Iris pigment epithelial cell (primary cell): ENCODE results near the gene PPCDC.
"Not testable (repeated sequence)": the region's sequence is repeated elsewhere in the genome, so short reads cannot be mapped to it uniquely, and the experiment has no call there.

Experiments
- DNase-seq: peaks from one replicate; pipeline ENCODE4 v3.0.0-alpha.2; 2011; ENCODE audit warnings: low read depth

PPCDC gene

DNA sequence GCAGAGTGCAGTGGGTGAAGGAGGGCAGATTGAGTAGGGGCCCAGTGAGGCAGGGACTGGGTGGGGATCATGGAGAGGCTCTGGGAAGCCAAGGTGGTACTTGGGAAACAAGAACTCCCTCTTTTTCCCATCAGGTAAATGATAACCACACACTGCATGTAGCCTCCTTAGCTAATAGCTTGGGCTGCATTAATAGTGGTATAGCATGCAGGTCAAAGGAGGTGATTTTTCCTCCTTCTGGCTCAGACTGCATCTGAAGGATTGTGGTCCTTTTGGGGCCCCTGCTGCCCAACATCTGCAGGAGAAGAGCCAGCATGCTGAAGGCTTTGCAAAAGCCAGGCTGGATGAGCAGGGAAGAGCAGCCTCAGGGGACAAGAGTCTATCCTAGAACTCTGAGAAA is 45.4 kb downstream of the PPCDC start:
- no peak for DNase-seq

DNA sequence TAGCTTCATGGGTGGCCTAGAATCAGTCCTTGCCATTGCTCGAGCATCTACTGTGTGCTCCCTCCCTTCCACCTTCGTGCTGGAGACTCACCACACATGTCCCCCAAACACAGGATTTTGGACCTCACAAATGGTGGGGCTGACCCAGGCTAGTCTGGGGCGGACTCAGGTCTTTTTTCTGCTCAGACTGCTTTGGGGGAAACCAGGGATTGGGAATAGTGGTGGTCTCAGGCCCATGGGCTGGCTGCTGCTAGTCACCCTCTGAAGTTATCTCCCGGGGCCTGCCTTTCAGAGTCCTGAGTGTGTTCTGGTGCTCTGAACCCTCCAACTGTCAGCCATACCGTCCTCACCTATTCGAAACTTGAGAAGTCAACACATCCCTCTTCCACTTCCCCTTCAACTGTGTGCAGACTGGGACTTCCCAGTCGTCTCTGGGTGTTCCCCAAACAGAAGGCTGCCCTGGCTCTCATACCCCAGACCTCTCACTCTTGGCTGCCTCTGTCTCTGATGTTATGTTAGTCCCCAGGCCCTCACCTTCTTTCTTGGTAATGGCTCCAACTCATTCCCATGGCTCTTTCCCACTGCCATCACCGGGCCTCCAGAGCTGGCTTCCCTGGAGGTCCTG is 46.0 kb downstream of the PPCDC start:
- DNase-seq, result no peak

DNA sequence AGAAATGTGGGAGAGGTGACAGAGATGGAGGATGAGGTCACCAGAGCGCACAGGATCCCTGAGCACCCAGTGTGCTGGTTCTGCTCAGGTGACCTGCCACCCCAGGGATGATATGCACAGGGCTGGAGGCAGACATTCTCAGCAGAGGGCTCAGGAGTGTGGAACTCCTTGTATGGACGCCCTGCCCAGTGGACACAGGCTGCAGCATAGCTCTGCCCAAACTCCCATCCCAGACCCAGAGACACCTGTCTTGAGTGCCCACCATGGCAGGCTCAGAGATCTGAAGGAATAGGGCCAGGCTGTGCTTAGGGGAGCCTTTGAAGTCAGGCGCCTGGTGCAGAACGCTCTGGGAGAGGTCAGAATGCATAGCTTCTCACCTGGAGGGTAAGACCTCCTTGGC is 47.3 kb downstream of the PPCDC start:
- no peak for DNase-seq

DNA sequence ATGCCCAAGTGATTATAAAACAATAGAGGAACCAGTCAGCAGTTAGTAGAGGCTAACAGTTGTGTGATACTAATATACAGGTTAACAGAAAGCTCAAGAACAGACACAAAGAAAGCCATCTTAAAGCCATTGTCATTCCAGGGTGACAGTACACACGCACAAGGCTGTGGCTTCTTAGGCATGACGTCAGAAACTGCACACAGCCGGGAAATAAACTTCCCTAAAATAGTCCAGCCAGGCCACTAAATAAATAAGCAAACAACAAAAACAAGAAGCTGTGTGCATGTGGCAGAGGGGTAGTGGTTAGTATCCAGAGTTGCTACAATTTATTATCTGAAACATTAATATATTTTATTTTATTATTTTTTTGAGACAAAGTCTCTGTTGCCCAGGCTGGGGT is 49.8 kb downstream of the PPCDC start:
- no peak for DNase-seq

DNA sequence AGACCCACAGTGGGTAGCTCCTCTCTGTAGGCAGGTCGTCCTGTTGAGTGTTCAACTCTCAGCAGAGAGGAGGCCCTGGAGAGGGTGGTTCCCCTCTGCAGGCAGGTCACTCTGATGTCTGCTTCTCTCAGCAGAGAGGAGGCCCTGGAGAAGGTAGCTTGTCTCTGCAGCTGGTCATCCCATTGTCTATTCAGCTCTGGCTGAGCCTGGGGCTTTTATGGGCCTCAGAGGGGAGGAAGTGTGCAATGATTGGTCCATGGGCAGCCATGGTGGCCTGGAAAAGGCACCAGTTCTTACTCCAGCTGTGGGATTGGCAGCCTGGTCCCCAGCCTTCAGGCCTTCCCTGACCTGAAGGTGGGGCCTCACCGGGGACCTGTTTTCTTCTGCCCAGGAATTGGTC is 52.9 kb downstream of the PPCDC start:
- no peak for DNase-seq

DNA sequence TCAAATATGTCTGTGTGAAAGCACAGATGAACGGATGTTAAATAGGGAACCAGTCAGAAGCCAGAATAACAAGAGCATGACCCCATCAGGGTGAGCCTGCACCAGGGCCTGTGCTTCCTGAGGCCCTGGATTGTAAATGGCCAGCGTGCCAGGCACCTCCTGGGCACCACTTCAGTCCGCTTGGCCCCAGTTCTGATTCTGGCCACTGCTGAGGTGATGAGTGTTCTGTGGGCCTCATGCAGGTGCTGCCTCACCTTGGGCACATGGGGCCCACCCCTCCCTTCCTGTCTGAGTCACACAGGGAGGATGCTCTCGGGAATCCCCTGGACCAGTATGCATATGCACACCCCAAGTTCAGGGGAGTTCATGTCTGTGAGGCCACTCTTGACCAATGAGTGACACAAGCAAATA is 54.2 kb downstream of the PPCDC start:
- not testable (repeated sequence) for DNase-seq

DNA sequence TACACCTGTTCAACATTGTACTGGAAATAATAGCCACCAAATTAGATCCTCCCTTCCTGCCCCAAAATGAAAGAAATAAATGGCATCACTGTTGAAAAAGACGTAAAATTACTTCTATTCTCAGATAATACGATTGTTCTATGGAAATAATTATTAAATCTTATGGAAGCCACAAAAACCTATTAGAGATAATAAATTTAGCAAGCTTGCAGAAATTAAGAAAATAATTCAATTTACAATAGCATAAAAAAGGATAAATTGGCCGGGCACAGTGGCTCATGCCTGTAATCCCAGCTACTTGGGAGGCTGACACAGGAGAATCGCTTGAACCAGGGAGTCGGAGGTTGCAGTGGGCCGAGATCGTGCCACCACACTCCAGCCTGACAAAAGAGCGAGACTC is 57.8 kb downstream of the PPCDC start:
- no peak for DNase-seq

DNA sequence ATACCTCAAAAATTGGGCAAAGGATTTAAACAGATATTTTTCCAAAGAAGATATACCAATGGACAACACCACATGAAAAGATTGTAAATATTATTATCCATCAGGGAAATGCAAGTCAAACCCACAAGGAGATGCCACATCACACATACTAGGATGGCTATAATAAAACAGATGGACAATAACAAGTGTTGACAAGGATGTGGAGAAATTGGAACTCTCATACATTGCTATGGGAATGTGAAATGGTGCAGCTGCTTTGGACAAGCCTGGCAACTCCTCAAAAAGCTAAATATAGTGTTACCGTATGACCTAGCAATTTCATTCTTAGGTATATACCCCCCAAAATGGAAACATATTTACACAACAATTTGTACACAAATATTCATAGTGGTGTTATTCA is 59.3 kb downstream of the PPCDC start:
- no peak for DNase-seq

DNA sequence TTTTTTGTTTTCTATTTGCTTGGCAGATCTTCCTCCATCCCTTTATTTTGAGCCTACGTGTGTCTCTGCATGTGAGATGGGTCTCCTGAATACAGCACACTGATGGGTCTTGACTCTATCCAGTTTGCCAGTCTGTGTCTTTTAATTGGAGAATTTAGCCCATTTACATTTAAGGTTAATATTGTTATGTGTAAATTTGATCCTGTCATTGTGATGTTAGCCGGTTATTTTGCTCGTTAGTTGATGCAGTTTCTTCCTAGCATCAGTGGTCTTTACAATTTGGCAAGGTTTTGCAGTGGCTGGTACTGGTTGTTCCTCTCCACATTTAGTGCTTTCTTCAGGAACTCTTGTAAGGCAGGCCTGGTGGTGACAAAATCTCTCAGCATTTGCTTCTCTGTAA is 62.3 kb downstream of the PPCDC start:
- DNase-seq, result not testable (repeated sequence)

DNA sequence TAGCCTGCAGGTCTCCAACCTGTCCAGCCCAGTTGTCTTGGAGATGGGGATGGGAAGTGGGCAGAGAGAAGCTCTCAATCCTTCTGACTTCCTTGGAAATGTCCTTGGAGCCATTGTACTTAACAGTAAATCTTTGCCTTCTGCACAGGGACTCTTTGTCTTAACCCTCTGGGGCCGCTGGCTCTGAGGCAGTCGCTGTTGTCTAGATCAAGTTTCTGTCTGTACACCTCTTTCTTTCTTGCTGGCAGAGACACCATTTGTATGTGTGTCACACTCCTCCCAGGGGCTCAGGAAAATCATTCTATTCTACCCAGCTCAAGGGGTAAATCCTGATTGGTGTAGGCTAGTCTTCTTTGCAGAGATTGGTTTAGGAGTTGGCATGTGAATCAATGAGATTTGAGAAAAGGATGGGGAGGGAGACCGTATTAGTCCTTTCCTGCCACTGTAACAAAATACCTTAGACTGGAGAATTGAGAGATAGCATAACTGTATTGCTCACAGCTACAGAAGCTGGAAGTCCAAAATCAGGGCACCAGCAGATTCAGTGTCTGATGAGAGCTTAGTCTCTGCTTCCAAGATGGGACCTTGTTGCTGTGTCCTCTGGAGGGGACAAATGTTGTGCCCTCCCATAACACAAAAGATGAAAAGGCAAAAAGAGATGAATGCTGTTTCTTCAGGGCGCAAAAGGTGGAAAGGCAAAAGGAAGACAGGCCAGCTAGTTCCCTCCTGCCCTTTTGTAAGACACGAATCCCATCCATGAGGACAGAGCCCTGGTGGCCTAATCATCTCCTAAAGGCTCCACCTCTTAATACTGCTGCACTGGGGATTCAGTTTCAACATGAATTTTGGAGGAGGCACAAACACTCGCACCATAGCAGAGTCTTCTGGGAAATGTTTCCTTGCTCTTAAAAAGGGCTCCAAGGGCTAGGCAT is 66.3 kb downstream of the PPCDC start:
- DNase-seq, result no peak

DNA sequence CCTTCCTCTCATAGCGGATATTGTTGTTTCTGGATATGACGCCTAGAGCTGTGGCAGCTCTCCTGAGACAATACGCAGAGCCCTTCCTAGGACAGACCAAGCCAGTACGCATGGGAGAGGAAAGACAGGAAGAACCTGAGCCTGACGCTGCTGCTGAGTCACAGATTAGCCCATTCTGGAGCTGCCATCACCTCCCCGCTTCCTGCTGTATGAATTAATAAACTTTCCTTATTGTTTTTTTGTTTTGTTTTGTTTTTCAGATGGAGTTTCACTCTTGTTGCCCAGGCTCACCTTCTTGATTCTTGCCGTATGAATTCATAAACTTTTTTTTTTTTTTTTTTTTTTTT is 67.0 kb downstream of the PPCDC start:
- DNase-seq, result peak; percentile 55

DNA sequence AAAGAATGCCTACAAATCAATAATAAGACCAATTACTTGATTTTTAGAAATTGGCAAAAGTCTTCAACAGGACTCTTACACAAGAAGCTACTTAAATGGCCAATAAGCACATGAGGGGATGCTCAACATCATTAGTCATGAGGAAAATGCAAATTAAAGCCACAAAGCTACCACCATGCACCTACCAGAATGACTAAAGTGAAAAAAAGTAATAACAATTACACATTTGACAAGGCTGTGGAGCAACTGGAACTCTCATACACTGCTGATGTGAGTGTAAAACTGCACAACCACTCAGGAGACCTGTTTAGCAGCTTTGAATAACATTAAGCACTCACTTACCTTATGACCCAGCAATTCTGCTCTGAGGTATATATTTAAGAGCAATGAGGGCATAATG is 68.4 kb downstream of the PPCDC start:
- no peak for DNase-seq

DNA sequence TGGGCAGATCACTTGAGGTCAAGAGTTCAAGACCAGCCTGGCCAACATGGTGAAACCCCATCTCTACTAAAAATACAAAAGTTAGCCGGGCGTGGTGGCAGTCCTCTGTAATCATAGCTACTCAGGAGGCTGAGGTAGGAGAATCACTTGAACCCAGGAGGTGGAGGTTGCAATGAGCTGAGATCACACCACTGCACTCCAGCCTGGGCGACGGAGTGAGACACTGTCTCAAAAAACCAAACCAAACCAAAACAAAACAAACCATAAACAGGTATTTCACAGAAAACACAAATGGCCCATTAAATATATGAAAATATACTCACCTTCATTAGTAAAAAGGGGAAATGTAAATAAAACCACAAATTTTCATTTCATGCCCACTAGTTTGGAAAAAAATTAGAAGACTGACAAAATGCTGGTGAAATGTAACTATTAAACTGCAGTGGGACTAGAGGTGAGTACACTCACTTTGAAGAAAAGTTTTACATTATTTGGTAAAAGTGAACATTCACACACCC is 71.6 kb downstream of the PPCDC start:
- not testable (repeated sequence) for DNase-seq

DNA sequence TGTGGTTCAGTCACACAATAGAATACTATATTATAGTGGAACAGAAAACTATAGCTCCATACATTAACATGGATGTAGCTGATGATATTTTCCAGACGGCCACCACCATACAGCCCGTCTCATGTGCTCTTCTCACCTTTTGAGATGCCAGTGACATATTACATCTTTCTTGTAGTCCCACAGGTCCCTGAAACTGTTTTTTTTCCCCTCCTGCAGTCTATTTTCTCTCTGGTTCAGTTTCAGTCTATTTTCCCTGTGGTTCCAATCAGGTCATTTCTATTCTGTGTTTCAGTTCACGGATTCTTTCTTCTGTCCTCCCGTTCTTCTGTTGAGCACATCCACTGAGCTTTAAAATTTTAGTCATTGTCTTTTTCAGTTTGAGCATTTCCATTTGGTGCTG is 72.2 kb downstream of the PPCDC start:
- no peak for DNase-seq

DNA sequence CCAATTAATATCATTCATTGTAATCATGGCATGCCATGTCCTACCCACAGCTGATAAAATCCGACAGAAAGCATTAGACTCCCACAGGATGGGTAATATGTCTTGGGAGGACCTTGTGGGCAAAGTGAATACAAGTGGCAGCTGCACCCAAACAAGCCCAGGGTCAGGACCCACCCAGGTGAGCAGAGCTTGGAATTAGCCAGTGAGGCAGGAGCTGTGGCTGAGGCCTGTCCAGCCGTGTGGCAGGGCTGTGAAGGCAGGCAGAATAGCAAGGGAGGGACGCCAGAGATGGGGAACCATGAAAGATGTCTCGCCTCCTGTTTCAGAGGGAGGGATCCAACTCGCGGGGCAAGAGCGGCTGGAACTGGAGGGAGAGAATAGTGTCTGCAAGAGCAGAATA is 74.5 kb downstream of the PPCDC start:
- DNase-seq, result no peak

DNA sequence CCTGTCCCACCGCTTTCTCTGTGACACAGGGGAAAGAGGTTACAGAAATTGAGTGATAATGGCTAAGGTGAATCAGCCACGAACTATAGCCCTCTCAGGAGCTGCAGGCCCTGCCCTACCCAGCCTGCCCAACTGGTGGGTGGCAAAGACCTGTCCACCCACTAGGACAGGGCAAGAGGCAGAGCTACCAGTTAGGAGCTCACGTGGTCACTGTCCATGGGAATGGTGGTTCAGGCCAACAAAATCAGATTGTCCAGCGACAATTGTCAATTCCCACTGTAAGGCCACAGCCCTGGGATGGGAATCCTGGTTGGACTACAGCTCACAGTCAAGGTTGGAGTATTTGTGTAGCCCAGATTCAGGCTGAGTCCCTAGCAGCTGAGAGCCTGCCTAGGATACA is 75.0 kb downstream of the PPCDC start:
- no peak for DNase-seq
